Psoas muscle (tissue), 8 donors: ENCODE data around the gene SPTB. TPM values are rescaled to one million over a fixed set of nuclear protein-coding genes. Genes with fewer than 3 reads are reported as not detected.
A peak's percentile ranks its signal among the peaks of the same experiment; 100 is the strongest.

Experiments used
- ATAC-seq, 4 donors: fragments of 200-7000 bp; cut with Tn5 transposase; one replicate each; pipeline ENCODE4 v1.9.1; 2020; ENCODE audit warnings: moderate library complexity in 3 of 4, mild to moderate bottlenecking in 2 of 4
- DNase-seq, 2 donors: peaks; one replicate each; pipeline ENCODE4 v3.0.0-alpha.2; 2020
- H3K27ac ChIP-seq: fragments of 200-600 bp; one replicate; pipeline ENCODE4 v1.8.0; 2022
- H3K27me3 ChIP-seq, 3 donors: fragments of 200-600 bp in 1 of 3; one replicate each; pipeline versions ENCODE4 v1.6.1 to v1.8.0; 2013 to 2022; ENCODE audit warnings: low read length in 2 of 3, mild to moderate bottlenecking in 2 of 3, moderate library complexity in 1 of 3; ENCODE audit not compliant: insufficient read depth in 3 of 3
- H3K36me3 ChIP-seq, 2 donors: fragments of 200-600 bp in 1 of 2; one replicate each; pipeline versions ENCODE4 v1.6.1 to v1.8.0; 2013 to 2022; ENCODE audit warnings: low read depth in 1 of 2, mild to moderate bottlenecking in 1 of 2, moderate library complexity in 1 of 2; ENCODE audit not compliant: insufficient read depth in 1 of 2
- H3K4me1 ChIP-seq: fragments of 200-600 bp; one replicate; pipeline ENCODE4 v1.8.0; 2022
- H3K4me3 ChIP-seq: fragments of 200-600 bp; one replicate; pipeline ENCODE4 v1.8.0; 2022; ENCODE audit warnings: mild to moderate bottlenecking
- H3K9me3 ChIP-seq: fragments of 200-600 bp; one replicate; pipeline ENCODE4 v1.8.0; 2022
- WGBS, 3 donors: extraction: QIAGEN DNeasy Blood & Tissue Kit; methylation state at CpG; one replicate each; pipeline versions ENCODE4 v1.1.6 to v1.1.7; 2013; 5-methylcytosine and 5-hydroxymethylcytosine counted together
- intact Hi-C, 2 donors: fragments of 100-400 bp; cut with DNase I; formaldehyde crosslinking; loops; one replicate each; pipeline versions ENCODE4 v1.11.0 to v1.14.2; 2022
- polyA plus RNA-seq, 3 donors: library from polyadenylated mRNA; stranded (reverse); fragments of 200-250 nt; gene quantifications; one replicate each; pipeline ENCODE4 v1.2.3, GENCODE V29; 2013
- total RNA-seq, 4 donors: library from RNA; stranded (reverse); fragmentation: NEBNext Ultra II Directional in 2 of 4; extraction: Animal tissue kit (Norgen Biotek cat#: 25700) in 2 of 4; gene quantifications; one replicate each; pipeline versions ENCODE4 v1.2.1 to v1.2.4, GENCODE V29; 2021 to 2023
- TF ChIP-seq, protein P1 (sequence below): fragments of 200-600 bp; IDR thresholded peaks from one replicate; pipeline ENCODE4 v1.8.0; 2022; ENCODE audit warnings: antibody characterized with exemption
- donor health status: healthy with polysubstance abuse.
- donor health status: DM: no; HTN: no; CAD: no; lungs with moderate emphysema.
- donor health status: Bipolar disorder and iron deficiency.
- donor health status: healthy.
- donor health status: DM: yes; HTN: yes; CAD: no.
- donor health status: DM: no; HTN: no; CAD: no.
- donor health status: DM: no; HTN: no; CAD: no.
- donor health status: DM: yes; HTN: yes; CAD: no.

The SPTB gene
- total and polyA plus RNA-seq, 7 donors, result 43.4 to 540 (median 374) TPM

- Histone ChIP-seq H3K9me3 (no peaks in the 10 kb centered on the region), H3K27ac (peak overlapping the region; percentile 96), H3K4me3 (peak overlapping the region; percentile 51), H3K27me3 (no peaks in the 10 kb centered on the region), H3K4me1 (peaks cover 44% of the 10 kb centered on the region), H3K36me3 (peaks cover 0 to 8% of the 10 kb centered on the region in 2 donors)
- TF ChIP-seq, protein P1, sequence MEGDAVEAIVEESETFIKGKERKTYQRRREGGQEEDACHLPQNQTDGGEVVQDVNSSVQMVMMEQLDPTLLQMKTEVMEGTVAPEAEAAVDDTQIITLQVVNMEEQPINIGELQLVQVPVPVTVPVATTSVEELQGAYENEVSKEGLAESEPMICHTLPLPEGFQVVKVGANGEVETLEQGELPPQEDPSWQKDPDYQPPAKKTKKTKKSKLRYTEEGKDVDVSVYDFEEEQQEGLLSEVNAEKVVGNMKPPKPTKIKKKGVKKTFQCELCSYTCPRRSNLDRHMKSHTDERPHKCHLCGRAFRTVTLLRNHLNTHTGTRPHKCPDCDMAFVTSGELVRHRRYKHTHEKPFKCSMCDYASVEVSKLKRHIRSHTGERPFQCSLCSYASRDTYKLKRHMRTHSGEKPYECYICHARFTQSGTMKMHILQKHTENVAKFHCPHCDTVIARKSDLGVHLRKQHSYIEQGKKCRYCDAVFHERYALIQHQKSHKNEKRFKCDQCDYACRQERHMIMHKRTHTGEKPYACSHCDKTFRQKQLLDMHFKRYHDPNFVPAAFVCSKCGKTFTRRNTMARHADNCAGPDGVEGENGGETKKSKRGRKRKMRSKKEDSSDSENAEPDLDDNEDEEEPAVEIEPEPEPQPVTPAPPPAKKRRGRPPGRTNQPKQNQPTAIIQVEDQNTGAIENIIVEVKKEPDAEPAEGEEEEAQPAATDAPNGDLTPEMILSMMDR, result no peak
- no peak for DNase-seq
- WGBS, 3 donors, result 48 to 61% (median 53%) methylated on average over 4 of the region's 4 CpGs
- ATAC-seq, result peak; percentile 14 to 63 (median 34)
- intact Hi-C loops, result loop anchor here in 1 of 2 donors (5.0 to 10.0 kb wide), 2 partner anchors 51 to 158 kb away; partner anchors contain the start of genes FNTB and SPTB
These were observed 53.4 kb downstream of the SPTB start for GRCh38 chr14:64826333-64826732.

DNA sequence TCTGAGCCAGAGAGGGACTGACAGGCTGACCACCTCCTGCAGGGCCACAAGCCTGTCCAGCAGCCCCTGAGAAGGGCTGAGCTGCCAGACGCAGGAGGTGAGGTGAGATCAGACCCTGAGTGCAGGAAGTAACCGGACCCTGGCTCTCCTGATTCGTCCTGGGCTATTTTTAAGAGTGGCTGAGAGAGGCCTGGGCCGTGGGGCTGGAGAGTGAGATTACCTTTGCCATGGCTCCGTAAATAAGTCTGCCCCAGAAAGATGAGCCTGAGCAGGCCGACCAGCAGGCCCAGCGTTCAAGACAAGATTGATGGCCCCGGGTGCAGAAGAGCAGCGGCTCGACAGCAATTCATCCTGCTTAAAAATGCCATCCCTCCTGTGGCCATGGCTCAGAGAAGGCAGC, 54.2 kb downstream of the SPTB start:
- DNase-seq (peak; percentile 69 to 88), ATAC-seq (peak; percentile 62 to 80 (median 68))
- intact Hi-C loops, result loop anchor here (1.0 to 10.0 kb wide), 4 partner anchors 15 to 159 kb away; partner anchors contain the start of genes SPTB (in 2 of the 2) and FNTB (in 1 of the 2)
- Histone ChIP-seq H3K36me3 (peaks cover 0 to 17% of the 10 kb centered on the region in 2 donors), H3K4me1 (peaks cover 44% of the 10 kb centered on the region), H3K27ac (peak overlapping the region; percentile 96), H3K9me3 (no peaks in the 10 kb centered on the region), H3K27me3 (no peaks in the 10 kb centered on the region), H3K4me3 (peak overlapping the region; percentile 60)
- TF ChIP-seq, protein P1, result no peak
- 17 to 29% (median 22%) methylated on average over 10 of the region's 10 CpGs for WGBS, 3 donors

DNA sequence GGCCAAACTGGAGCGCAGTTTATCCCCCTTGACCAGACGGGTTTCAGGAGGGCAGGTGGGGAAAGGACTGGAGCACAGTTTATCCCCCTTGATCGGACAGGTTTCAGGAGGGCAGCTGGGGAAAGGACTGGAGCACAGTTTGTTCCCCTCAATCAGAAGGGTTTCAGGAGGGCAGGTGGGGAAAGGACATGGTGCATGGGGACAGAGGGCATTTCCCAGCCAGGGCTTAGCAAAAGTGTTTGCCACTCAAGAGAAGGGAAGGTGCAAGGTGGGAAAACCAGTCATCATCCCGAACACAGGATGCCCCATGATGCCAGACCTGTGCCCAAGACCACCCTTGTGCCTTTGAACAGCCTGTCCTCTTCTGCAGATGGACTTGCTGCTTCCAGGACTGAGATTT, 54.7 kb downstream of the SPTB start:
- Histone ChIP-seq H3K27ac (peak overlapping the region; percentile 96), H3K36me3 (peaks cover 0 to 22% of the 10 kb centered on the region in 2 donors), H3K27me3 (no peaks in the 10 kb centered on the region), H3K9me3 (no peaks in the 10 kb centered on the region), H3K4me1 (peaks cover 44% of the 10 kb centered on the region), H3K4me3 (peak overlapping the region; percentile 60)
- intact Hi-C loops, result loop anchor here (1.0 to 10.0 kb wide), 4 partner anchors 16 to 160 kb away; partner anchors contain the start of genes SPTB (in 2 of the 2) and FNTB (in 1 of the 2)
- peak in 2 of 4 donors; percentile 10 to 49 for ATAC-seq
- no peak for DNase-seq
- TF ChIP-seq, protein P1, result no peak
- 25 to 57% (median 43%) methylated on average over 4 of the region's 4 CpGs for WGBS, 3 donors

- peak overlapping the region; percentile 60 for H3K4me3 ChIP-seq
- WGBS, 3 donors, result 60 to 70% (median 60%) methylated on average over 3 of the region's 3 CpGs
- no peaks in the 10 kb centered on the region for H3K9me3 ChIP-seq
- TF ChIP-seq, protein P1, result no peak
- DNase-seq, result no peak
- peak overlapping the region; percentile 96 for H3K27ac ChIP-seq
- H3K4me1 ChIP-seq, result peaks cover 44% of the 10 kb centered on the region
- no peaks in the 10 kb centered on the region for H3K27me3 ChIP-seq
- ATAC-seq, result peak in 1 of 4 donors; percentile 5
- intact Hi-C loops, result loop anchor here (2.0 to 10.0 kb wide), 4 partner anchors 16 to 160 kb away; partner anchors contain the start of gene FNTB (in 1 of the 2)
- H3K36me3 ChIP-seq, result peaks cover 0 to 27% of the 10 kb centered on the region in 2 donors
These were observed 55.2 kb downstream of the SPTB start for GRCh38 chr14:64824471-64824870.
